HCT116 (cell line): ENCODE results near the gene ABCC2. TPM values are rescaled to one million over a fixed set of nuclear protein-coding genes. Genes with fewer than 3 reads are reported as not detected.
A peak's percentile ranks its signal among the peaks of the same experiment; 100 is the strongest.

ENCODE experiments used
- ATAC-seq: fragments of 200-7000 bp; cut with Tn5 transposase; 2 replicates; pipeline ENCODE4 v1.9.1; 2020; ENCODE audit warnings: mild to moderate bottlenecking, moderate library complexity
- BruUV-seq: library from RNA; stranded (reverse); fragments of 400-500 nt; replicated peaks from 2 replicates; lab custom pipeline; 2021; lab: Mats Ljungman, UMichigan
- CTCF ChIA-PET: fragments of 300-600 bp; sonication (Branson Sonifier 250); formaldehyde crosslinking; loops from one replicate; lab custom pipeline; 2021; ENCODE audit warnings: antibody characterized with exemption; lab: Charles Lee
- POLR2A ChIA-PET: fragments of 300-600, 350-600 bp; sonication (Branson Sonifier 250); formaldehyde crosslinking; loops from one replicate; lab custom pipeline; 2021; ENCODE audit warnings: antibody characterized with exemption; lab: Charles Lee
- RAD21 ChIA-PET, 2 experiments: fragments of 300-600 bp; sonication (Branson Sonifier 250); formaldehyde crosslinking; loops; one replicate each; lab custom pipeline; 2023; ENCODE audit warnings: low total read pairs in 2 of 2; ENCODE audit not compliant: uncharacterized antibody in 2 of 2, unreplicated experiment in 2 of 2, low non-redundant PET in 1 of 2; lab: Charles Lee
- DNase-seq: peaks from one replicate; pipeline ENCODE4 v3.0.0-alpha.2; 2010; ENCODE audit warnings: low read depth, low spot score
- H2AFZ ChIP-seq: fragments of 200-600 bp; shearing (Covaris generic), sonication (generic); 2 replicates; pipeline ENCODE4 v1.6.1; 2017; ENCODE audit warnings: low read depth, mixed run types, mixed read lengths, antibody characterized with exemption, low read length; ENCODE audit not compliant: poor library complexity, severe bottlenecking
- H3K27ac ChIP-seq: 2 replicates; pipeline ENCODE4 v1.5.1; 2012; ENCODE audit warnings: low read depth, low read length
- H3K27me3 ChIP-seq: fragments of 200-600 bp; sonication (generic); 2 replicates; pipeline ENCODE4 v1.6.1; 2016; ENCODE audit warnings: mixed run types, low read length, mixed read lengths; ENCODE audit not compliant: insufficient read depth
- H3K36me3 ChIP-seq, 2 experiments: fragments of 200-500 bp in 1 of 2; fragments of 200-600 bp in 1 of 2; sonication (Bioruptor generic) in 1 of 2; sonication (generic) in 1 of 2; 2 replicates each; pipeline versions ENCODE4 v1.5.1 to v1.6.1; 2014 to 2016; ENCODE audit warnings: low read length in 2 of 2, inconsistent platforms in 1 of 2, mixed read lengths in 1 of 2, mixed run types in 1 of 2; ENCODE audit not compliant: insufficient read depth in 2 of 2, control insufficient read depth in 1 of 2
- H3K4me1 ChIP-seq, 2 experiments: fragments of 200-600 bp in 1 of 2; sonication (generic) in 1 of 2; 2 replicates each; pipeline versions ENCODE4 v1.5.1 to v1.6.1; 2012 to 2017; ENCODE audit warnings: low read length in 2 of 2, inconsistent platforms in 1 of 2, mild to moderate bottlenecking in 1 of 2, mixed read lengths in 1 of 2, mixed run types in 1 of 2, moderate library complexity in 1 of 2; ENCODE audit not compliant: insufficient read depth in 2 of 2, control insufficient read depth in 1 of 2
- H3K4me2 ChIP-seq: fragments of 200-600 bp; sonication (generic); 2 replicates; pipeline ENCODE4 v1.6.1; 2017; ENCODE audit warnings: mixed run types, low read length, mixed read lengths
- H3K4me3 ChIP-seq, 2 experiments: fragments of 200-600 bp in 1 of 2; sonication (generic) in 1 of 2; replicated peaks in 1 of 2; 2 replicates each; pipeline ENCODE4 v1.5.1; 2011 to 2016; ENCODE audit warnings: low read length in 2 of 2, control low read depth in 1 of 2, low read depth in 1 of 2, mild to moderate bottlenecking in 1 of 2, mixed read lengths in 1 of 2, mixed run types in 1 of 2
- H3K79me2 ChIP-seq: fragments of 200-600 bp; sonication (generic); 2 replicates; pipeline ENCODE4 v1.6.1; 2017; ENCODE audit warnings: mild to moderate bottlenecking, mixed run types, low read length, moderate library complexity, mixed read lengths; ENCODE audit not compliant: insufficient read depth
- H3K9ac ChIP-seq: fragments of 200-600 bp; sonication (generic); 2 replicates; pipeline ENCODE4 v1.6.1; 2016; ENCODE audit warnings: low read length, mixed read lengths
- H3K9me2 ChIP-seq: fragments of 200-600 bp; sonication (generic), shearing (Covaris generic); 2 replicates; pipeline ENCODE4 v1.6.1; 2017; ENCODE audit warnings: mixed run types, mild to moderate bottlenecking, moderate library complexity; ENCODE audit not compliant: insufficient read depth
- H3K9me3 ChIP-seq, 2 experiments: fragments of 200-500 bp in 1 of 2; fragments of 200-600 bp in 1 of 2; sonication (Bioruptor generic) in 1 of 2; sonication (generic) in 1 of 2; 2 replicates each; pipeline ENCODE4 v1.6.1; 2014 to 2017; ENCODE audit warnings: low read length in 2 of 2, mixed read lengths in 2 of 2, inconsistent platforms in 1 of 2, low read depth in 1 of 2, mild to moderate bottlenecking in 1 of 2, mixed run types in 1 of 2, moderate library complexity in 1 of 2; ENCODE audit not compliant: control insufficient read depth in 1 of 2, insufficient read depth in 1 of 2
- H4K20me1 ChIP-seq: fragments of 200-600 bp; sonication (generic), shearing (Covaris generic); 2 replicates; pipeline ENCODE4 v1.6.1; 2017; ENCODE audit warnings: mixed run types, mild to moderate bottlenecking, moderate library complexity; ENCODE audit not compliant: insufficient read depth
- CBX3 ChIP-seq: IDR thresholded peaks from 2 replicates; pipeline ENCODE4 v1.6.1; 2012; ENCODE audit warnings: low read depth
- EGR1 ChIP-seq: IDR thresholded peaks from 2 replicates; pipeline ENCODE4 v1.6.1; 2012; ENCODE audit warnings: low read depth
- POLR2AphosphoS5 ChIP-seq: IDR thresholded peaks from 2 replicates; pipeline ENCODE4 v1.6.1; 2011; ENCODE audit warnings: mild to moderate bottlenecking, low read depth, low read length, moderate library complexity
- RAD21 ChIP-seq: IDR thresholded peaks from 2 replicates; pipeline ENCODE4 v1.6.1; 2012; ENCODE audit warnings: low read depth, mild to moderate bottlenecking
- TCF7L2 ChIP-seq: IDR thresholded peaks from 2 replicates; pipeline ENCODE4 v1.7.0; 2011; ENCODE audit warnings: borderline replicate concordance, inconsistent platforms; ENCODE audit not compliant: insufficient read depth, insufficient read length; ENCODE audit errors: extremely low read depth
- intact Hi-C: fragments of 100-400 bp; cut with micrococcal nuclease; formaldehyde crosslinking; loops from 2 replicates; pipeline ENCODE4 v1.10.0; 2022
- total RNA-seq: library from RNA; stranded (reverse); gene quantifications from one replicate; pipeline ENCODE4 v1.2.1, GENCODE V29; 2021; ENCODE audit not compliant: unreplicated experiment

Gene ABCC2
- total RNA-seq, 1 experiment from 2014 or later = 88.2 TPM

- POLR2A ChIA-PET = interaction anchor here (0.9 to 1.0 kb wide), 2 partner anchors 10 to 47 kb away, joined by 4 to 7 read pairs; partner anchors contain the start of genes COX15 and CUTC
- Histone ChIP-seq H3K36me3 (no peaks in the 10 kb centered on the region), H2AFZ (peak overlapping the region; percentile 5), H4K20me1 (no peaks in the 10 kb centered on the region), H3K9me2 (no peaks in the 10 kb centered on the region), H3K4me2 (peak overlapping the region; percentile 82), H3K4me1 (peaks cover 89 to 97% of the 10 kb centered on the region in 2 experiments), H3K9ac (peak overlapping the region; percentile 76), H3K79me2 (0 out of 2 replicates have a peak, but pooled peaks cover 5% of the 10 kb centered on the region), H3K9me3 (no peaks in the 10 kb centered on the region), H3K27me3 (no peaks in the 10 kb centered on the region), H3K27ac (peak overlapping the region; percentile 100), H3K4me3 (peak overlapping the region; percentile 36 to 53)
- RAD21 ChIA-PET = interaction anchor here in 1 of 2 experiments (0.7 kb wide), 1 partner anchor 181 kb away, joined by 8 read pairs; no protein-coding TSS in a partner anchor
- ATAC-seq = peak; percentile 35
- TSS peak; percentile 38 for BruUV-seq
- 0 out of 2 replicates have a peak, but pooled peaks have one; percentile 17 for TF ChIP-seq POLR2AphosphoS5
- TF ChIP-seq TCF7L2 = peak; percentile 18
- TF ChIP-seq EGR1 = no peak
- intact Hi-C loops = loop anchor here (1.0 kb wide), 1 partner anchor 47 kb away; the partner anchor contains the start of genes COX15 and CUTC
- CTCF ChIA-PET = no interaction called here
- DNase-seq = no peak
Observed at GRCh38 chr10:99779335-99779734, 3.1 kb upstream of the ABCC2 start.

GRCh38 chr10:99781734-99782429 lies 558 bp upstream of the ABCC2 start:
- POLR2A ChIA-PET = interaction anchor here (1.6 to 1.9 kb wide), 2 partner anchors 49 to 160 kb away, joined by 4 to 5 read pairs; no protein-coding TSS in a partner anchor
- intact Hi-C loops = no loop called here
- peak overlapping the region; percentile 100 for H3K27ac ChIP-seq
- BruUV-seq = no TSS peak
- H3K4me3 ChIP-seq = peak overlapping the region in 1 of 2 experiments; percentile 43; a peak in 1 of 4 replicates
- H2AFZ ChIP-seq = no peak overlapping the region
- TF ChIP-seq RAD21 = no peak
- TF ChIP-seq CBX3 = no peak
- H3K27me3 ChIP-seq = no peaks in the 10 kb centered on the region
- H4K20me1 ChIP-seq = no peaks in the 10 kb centered on the region
- H3K4me2 ChIP-seq = peak overlapping the region; percentile 82
- peak overlapping the region; percentile 76 for H3K9ac ChIP-seq
- ATAC-seq = no peak
- CTCF ChIA-PET = no interaction called here
- H3K9me3 ChIP-seq = no peaks in the 10 kb centered on the region
- peaks cover 0 to 3% of the 10 kb centered on the region in 2 experiments; a peak in 1 of 4 replicates for H3K36me3 ChIP-seq
- RAD21 ChIA-PET = no interaction called here
- H3K79me2 ChIP-seq = 0 out of 2 replicates have a peak, but pooled peaks cover 5% of the 10 kb centered on the region
- no peak for DNase-seq
- peaks cover 90 to 97% of the 10 kb centered on the region in 2 experiments for H3K4me1 ChIP-seq
- H3K9me2 ChIP-seq = no peaks in the 10 kb centered on the region
